Keratinocyte (primary cell): ENCODE measurements around the gene VNN1. TPM values are rescaled to one million over a fixed set of nuclear protein-coding genes. Genes with fewer than 3 reads are reported as not detected.
A peak's percentile ranks its signal among the peaks of the same experiment; 100 is the strongest.
"Not testable (repeated sequence)": the region's sequence is repeated elsewhere in the genome, so short reads cannot be mapped to it uniquely, and the experiment has no call there.

ENCODE experiments used
- DNase-seq: peaks from one replicate; pipeline ENCODE4 v3.0.0-alpha.2; 2011; ENCODE audit warnings: low read depth, missing footprints, low spot score
- FAIRE-seq: peaks from 2 replicates; lab custom pipeline; 2011; peaks lifted over from hg19 to GRCh38; lab: Jason Lieb, UNC
- H2AFZ ChIP-seq: 2 replicates; pipeline ENCODE4 v1.6.0; 2012; ENCODE audit warnings: low read length, control low read depth, inconsistent platforms; ENCODE audit not compliant: control insufficient read depth
- H3K27ac ChIP-seq: 2 replicates; pipeline ENCODE4 v1.5.1; 2011; ENCODE audit warnings: low read length; ENCODE audit not compliant: control insufficient read depth, insufficient read depth
- H3K27me3 ChIP-seq: 3 replicates; pipeline ENCODE4 v1.6.0; 2011; ENCODE audit warnings: low read length; ENCODE audit not compliant: control insufficient read depth, insufficient read depth; ENCODE audit errors: extremely low read depth
- H3K36me3 ChIP-seq, 2 experiments: 2 replicates in 1 of 2; 3 replicates in 1 of 2; pipeline ENCODE4 v1.5.1; 2011; ENCODE audit warnings: low read length in 2 of 2, mild to moderate bottlenecking in 1 of 2; ENCODE audit not compliant: control insufficient read depth in 2 of 2, insufficient read depth in 2 of 2; ENCODE audit errors: extremely low read depth in 1 of 2
- H3K4me1 ChIP-seq: 3 replicates; pipeline ENCODE4 v1.5.1; 2011; ENCODE audit warnings: low read length; ENCODE audit not compliant: control insufficient read depth, insufficient read depth; ENCODE audit errors: extremely low read depth
- H3K4me2 ChIP-seq: 3 replicates; pipeline ENCODE4 v1.6.0; 2011; ENCODE audit warnings: low read depth, low read length; ENCODE audit not compliant: control insufficient read depth, insufficient read depth; ENCODE audit errors: extremely low read depth
- H3K4me3 ChIP-seq, 3 experiments: fragments of 200-600 bp in 1 of 3; sonication (generic) in 1 of 3; 2 replicates in 2 of 3; 3 replicates in 1 of 3; pipeline ENCODE4 v1.5.1; 2011 to 2016; ENCODE audit warnings: low read length in 3 of 3, mild to moderate bottlenecking in 3 of 3, control low read depth in 2 of 3, inconsistent platforms in 1 of 3, low read depth in 1 of 3, mixed read lengths in 1 of 3, mixed run types in 1 of 3, moderate library complexity in 1 of 3; ENCODE audit not compliant: control insufficient read depth in 2 of 3, insufficient read depth in 2 of 3; ENCODE audit errors: extremely low read depth in 1 of 3
- H3K79me2 ChIP-seq: 2 replicates; pipeline ENCODE4 v1.6.0; 2012; ENCODE audit warnings: low read length; ENCODE audit not compliant: control insufficient read depth, insufficient read depth
- H3K9ac ChIP-seq: 3 replicates; pipeline ENCODE4 v1.6.0; 2011; ENCODE audit warnings: low read length; ENCODE audit not compliant: control insufficient read depth, insufficient read depth; ENCODE audit errors: extremely low read depth
- H3K9me1 ChIP-seq: 3 replicates; pipeline ENCODE4 v1.6.0; 2011; ENCODE audit warnings: low read length; ENCODE audit not compliant: control insufficient read depth, insufficient read depth; ENCODE audit errors: extremely low read depth
- H3K9me3 ChIP-seq: 2 replicates; pipeline ENCODE4 v1.5.1; 2012; ENCODE audit warnings: low read depth, low read length; ENCODE audit not compliant: control insufficient read depth
- H4K20me1 ChIP-seq: 3 replicates; pipeline ENCODE4 v1.6.0; 2011; ENCODE audit warnings: low read length; ENCODE audit not compliant: control insufficient read depth, insufficient read depth; ENCODE audit errors: extremely low read depth
- CTCF ChIP-seq, 3 experiments: IDR thresholded peaks in 1 of 3; conservative IDR thresholded peaks in 1 of 3; optimal IDR thresholded peaks in 1 of 3; 2 replicates in 2 of 3; 3 replicates in 1 of 3; pipeline versions ENCODE3 to v1.5.1; 2011; ENCODE audit warnings: low read length in 3 of 3, mild to moderate bottlenecking in 3 of 3, moderate library complexity in 2 of 3, control low read depth in 1 of 3, inconsistent platforms in 1 of 3; ENCODE audit not compliant: insufficient read depth in 2 of 3; ENCODE audit errors: extremely low read depth in 1 of 3
- EZH2 ChIP-seq: IDR thresholded peaks from one replicate; pipeline ENCODE4 v1.6.1; 2012; ENCODE audit warnings: inconsistent platforms, mild to moderate bottlenecking, low read length, moderate library complexity
- dilution Hi-C: fragments of 300-500 bp; cut with MboI; formaldehyde crosslinking; loops from one replicate; pipeline ENCODE4 v1.7.0; 2020; ENCODE audit warnings: low sequenced_read_pairs; ENCODE audit not compliant: extremely low pct_ligation_motif_present
- polyA plus RNA-seq, 5 experiments: library from polyadenylated mRNA; depleted of rRNA in 3 of 5; stranded (reverse) in 3 of 5; stranded (forward) in 1 of 5; unstranded in 1 of 5; fragments of >200 nt; gene quantifications; 1 replicate in 1 of 5; 2 replicates in 3 of 5; 3 replicates in 1 of 5; pipeline versions ENCODE4 v1.2.1 to v1.2.3, GENCODE V29; 2011 to 2012; ENCODE audit warnings: missing spikeins in 2 of 5, low read depth in 1 of 5, low replicate concordance in 1 of 5

The VNN1 gene
- polyA plus RNA-seq, 1 donor (not counting 4 experiments of a cell fraction or from before 2014, with no cell fraction given): 3.3 TPM

DNA sequence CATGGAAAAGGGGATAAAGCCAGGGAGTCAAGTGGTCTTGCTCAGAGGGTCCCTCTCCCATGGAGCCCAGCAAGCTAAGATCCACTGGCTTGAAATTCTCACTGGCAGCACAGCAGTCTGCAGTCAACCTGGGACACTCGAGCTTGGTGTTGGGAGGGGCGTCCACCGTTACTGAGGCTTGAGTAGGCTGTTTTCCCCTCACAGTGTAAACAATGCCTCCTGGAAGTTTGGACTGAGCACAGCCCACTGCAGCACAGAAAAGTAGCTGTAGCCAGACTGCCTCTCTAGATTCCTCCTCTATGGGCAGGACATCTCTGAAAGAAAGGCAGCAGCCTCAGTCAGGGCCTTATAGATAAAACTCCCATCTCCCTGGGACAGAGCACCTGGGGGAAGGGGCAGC lies 78.6 kb downstream of the VNN1 start:
- FAIRE-seq, H3K9me3 ChIP-seq, H3K36me3 ChIP-seq, H3K4me1 ChIP-seq, H4K20me1 ChIP-seq, H3K9me1 ChIP-seq, H3K4me2 ChIP-seq, dilution Hi-C loops, H3K27me3 ChIP-seq, H3K79me2 ChIP-seq, DNase-seq, H3K9ac ChIP-seq, H3K27ac ChIP-seq, H2AFZ ChIP-seq, H3K4me3 ChIP-seq: not testable (repeated sequence)

DNA sequence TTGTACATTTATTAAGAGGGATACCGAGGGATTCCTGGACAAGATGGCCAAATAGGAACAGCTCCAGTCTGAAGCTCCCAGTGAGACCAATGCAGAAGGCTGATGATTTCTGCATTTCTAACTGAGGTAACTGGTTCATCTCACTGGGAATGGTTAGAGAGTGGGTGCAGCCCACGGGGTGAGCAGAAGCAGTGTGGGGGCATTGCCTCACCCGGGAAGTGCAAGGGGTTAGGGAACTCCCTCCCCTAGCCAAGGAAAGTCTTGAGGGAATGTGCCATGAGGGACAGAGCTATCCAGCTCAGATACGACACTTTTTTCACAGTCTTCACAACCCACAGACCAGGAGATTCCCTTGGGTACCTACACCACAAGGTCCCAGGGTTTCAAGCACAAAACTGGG lies 79.1 kb downstream of the VNN1 start:
- Histone ChIP-seq H3K9me1 (no peaks in the 10 kb centered on the region), H3K36me3 (no peaks in the 10 kb centered on the region), H3K9ac (no peak overlapping the region), H2AFZ (no peak overlapping the region), H3K4me1 (no peaks in the 10 kb centered on the region), H3K9me3 (no peaks in the 10 kb centered on the region), H3K27ac (no peak overlapping the region), H4K20me1 (no peaks in the 10 kb centered on the region), H3K4me3 (no peak overlapping the region), H3K27me3 (no peaks in the 10 kb centered on the region), H3K4me2 (no peak overlapping the region), H3K79me2 (no peaks in the 10 kb centered on the region)
- FAIRE-seq (no peak), DNase-seq (no peak)
- TF ChIP-seq CTCF (optimal IDR thresholded peaks at IDR 0.05 in 1 of 3, IDR thresholded peaks at IDR 0.05 in 1 of 3, conservative IDR thresholded peaks at IDR 0.05 in 1 of 3; ENCODE audit: extremely low read depth in 1 of 3, insufficient read depth in 2 of 3, low read length in 3 of 3) (no peak), EZH2 (no peak)
- dilution Hi-C loops: no loop called here

DNA sequence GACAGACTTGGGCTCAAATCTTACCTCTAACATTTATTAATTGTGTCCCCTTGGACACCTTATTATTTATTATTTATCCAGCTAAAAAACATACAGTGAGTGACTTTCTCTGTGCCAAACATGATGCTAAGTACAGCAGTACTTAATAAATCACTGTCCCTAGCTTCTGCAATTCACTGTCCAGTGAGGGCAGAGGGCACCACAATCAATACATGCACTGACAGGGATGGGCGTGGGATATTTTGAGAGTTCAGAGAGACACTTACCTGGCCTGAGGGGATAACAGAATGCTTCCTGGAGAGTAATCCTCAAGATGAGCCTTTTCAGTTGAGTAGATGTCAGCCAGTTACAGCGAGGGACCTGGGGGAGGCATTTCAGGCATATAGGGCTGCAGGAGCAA lies 80.5 kb downstream of the VNN1 start:
- dilution Hi-C loops: no loop called here
- H3K4me2 ChIP-seq: no peak overlapping the region

More for the DNA sequence above, 80.5 kb downstream of the VNN1 start:
- H3K79me2 ChIP-seq: no peaks in the 10 kb centered on the region
- no peak overlapping the region for H3K9ac ChIP-seq
- H3K9me3 ChIP-seq: no peaks in the 10 kb centered on the region
- peak overlapping the region; percentile 8 for H2AFZ ChIP-seq
- H3K4me3 ChIP-seq: no peak overlapping the region
- no peaks in the 10 kb centered on the region for H3K27me3 ChIP-seq
- no peaks in the 10 kb centered on the region for H3K9me1 ChIP-seq
- DNase-seq (no peak), FAIRE-seq (no peak)
- no peak overlapping the region for H3K27ac ChIP-seq
- no peaks in the 10 kb centered on the region for H3K4me1 ChIP-seq
- TF ChIP-seq CTCF (optimal IDR thresholded peaks at IDR 0.05 in 1 of 3, IDR thresholded peaks at IDR 0.05 in 1 of 3, conservative IDR thresholded peaks at IDR 0.05 in 1 of 3; ENCODE audit: extremely low read depth in 1 of 3, insufficient read depth in 2 of 3, low read length in 3 of 3): no peak
- TF ChIP-seq EZH2: no peak
- H4K20me1 ChIP-seq: no peaks in the 10 kb centered on the region
- no peaks in the 10 kb centered on the region for H3K36me3 ChIP-seq
